Bronchial epithelial cell (primary cell): ENCODE measurements around the gene DEF6. TPM values are rescaled to one million over a fixed set of nuclear protein-coding genes. Genes with fewer than 3 reads are reported as not detected.

Source experiments
- DNase-seq: peaks from one replicate; pipeline ENCODE4 v3.0.0-alpha.2; 2010; ENCODE audit warnings: low read depth
- FAIRE-seq: peaks from 2 replicates; lab custom pipeline; 2011; peaks lifted over from hg19 to GRCh38; lab: Jason Lieb, UNC
- H3K27me3 ChIP-seq: 2 replicates; pipeline ENCODE4 v1.5.1; 2011; ENCODE audit warnings: low read length; ENCODE audit not compliant: control insufficient read depth, insufficient read depth
- H3K36me3 ChIP-seq: 2 replicates; pipeline ENCODE4 v1.5.1; 2011; ENCODE audit warnings: low read length; ENCODE audit not compliant: control insufficient read depth, insufficient read depth
- H3K4me3 ChIP-seq: 2 replicates; pipeline ENCODE4 v1.5.1; 2011; ENCODE audit warnings: mild to moderate bottlenecking, low read depth, low read length, control low read depth
- total RNA-seq: library from RNA; depleted of rRNA; stranded (reverse); fragments of >200 nt; gene quantifications from 2 replicates; pipeline ENCODE4 v1.2.1, GENCODE V29; 2014
- TF ChIP-seq, protein P1 (sequence below): IDR thresholded peaks from 2 replicates; pipeline ENCODE4 v1.5.1; 2011; ENCODE audit warnings: mild to moderate bottlenecking, moderate library complexity, low read length, control low read depth, inconsistent platforms; ENCODE audit not compliant: insufficient read depth, severe bottlenecking

DEF6 gene
- total RNA-seq, 1 donor from 2014 or later: 25.0 TPM

DNA sequence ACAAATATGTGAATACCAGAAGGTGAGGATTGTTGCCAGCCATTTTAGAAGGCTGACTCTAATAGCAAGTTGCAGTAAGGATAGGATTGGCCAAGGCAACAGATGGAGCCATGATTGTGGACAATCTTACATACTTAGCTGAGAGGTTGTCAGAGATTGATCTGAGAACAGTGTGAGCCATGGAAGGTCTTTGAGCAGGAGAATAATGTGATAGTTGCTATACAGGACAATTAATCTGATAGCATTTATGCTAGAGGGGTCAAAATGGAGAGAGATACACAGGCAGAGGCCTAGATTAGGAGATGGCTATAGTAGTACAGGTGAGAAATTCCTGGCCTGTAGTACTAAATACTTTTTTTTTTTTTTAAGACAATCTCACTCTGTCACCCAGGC is 68.6 kb downstream of the DEF6 start:
- TF ChIP-seq, protein P1, sequence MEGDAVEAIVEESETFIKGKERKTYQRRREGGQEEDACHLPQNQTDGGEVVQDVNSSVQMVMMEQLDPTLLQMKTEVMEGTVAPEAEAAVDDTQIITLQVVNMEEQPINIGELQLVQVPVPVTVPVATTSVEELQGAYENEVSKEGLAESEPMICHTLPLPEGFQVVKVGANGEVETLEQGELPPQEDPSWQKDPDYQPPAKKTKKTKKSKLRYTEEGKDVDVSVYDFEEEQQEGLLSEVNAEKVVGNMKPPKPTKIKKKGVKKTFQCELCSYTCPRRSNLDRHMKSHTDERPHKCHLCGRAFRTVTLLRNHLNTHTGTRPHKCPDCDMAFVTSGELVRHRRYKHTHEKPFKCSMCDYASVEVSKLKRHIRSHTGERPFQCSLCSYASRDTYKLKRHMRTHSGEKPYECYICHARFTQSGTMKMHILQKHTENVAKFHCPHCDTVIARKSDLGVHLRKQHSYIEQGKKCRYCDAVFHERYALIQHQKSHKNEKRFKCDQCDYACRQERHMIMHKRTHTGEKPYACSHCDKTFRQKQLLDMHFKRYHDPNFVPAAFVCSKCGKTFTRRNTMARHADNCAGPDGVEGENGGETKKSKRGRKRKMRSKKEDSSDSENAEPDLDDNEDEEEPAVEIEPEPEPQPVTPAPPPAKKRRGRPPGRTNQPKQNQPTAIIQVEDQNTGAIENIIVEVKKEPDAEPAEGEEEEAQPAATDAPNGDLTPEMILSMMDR: no peak
- FAIRE-seq (no peak), DNase-seq (no peak)
- H3K4me3 ChIP-seq: no peak overlapping the region
- no peaks in the 10 kb centered on the region for H3K27me3 ChIP-seq
- H3K36me3 ChIP-seq: peaks cover 1% of the 10 kb centered on the region

DNA sequence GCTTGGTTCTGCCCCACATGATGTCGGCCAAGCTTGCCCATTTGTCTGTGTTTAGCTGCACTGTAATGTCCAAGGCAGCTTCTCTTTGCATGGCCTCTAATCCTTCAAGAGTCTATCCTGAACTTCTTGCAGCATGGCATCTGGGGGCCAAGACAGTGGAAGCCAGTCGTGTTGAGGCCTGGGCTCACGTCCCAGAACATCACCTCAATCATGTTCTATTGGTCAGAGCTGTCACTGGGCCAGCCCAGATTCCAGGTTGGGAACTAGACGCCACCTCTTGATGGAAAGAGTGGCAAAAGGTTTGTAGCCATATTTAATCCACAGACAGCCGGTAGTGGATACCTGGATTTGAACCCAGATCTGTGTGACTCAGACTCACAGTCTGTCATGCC is 70.0 kb downstream of the DEF6 start:
- FAIRE-seq: no peak
- Histone ChIP-seq H3K36me3 (no peaks in the 10 kb centered on the region), H3K27me3 (no peaks in the 10 kb centered on the region), H3K4me3 (no peak overlapping the region)
- TF ChIP-seq, protein P1: no peak
- no peak for DNase-seq

DNA sequence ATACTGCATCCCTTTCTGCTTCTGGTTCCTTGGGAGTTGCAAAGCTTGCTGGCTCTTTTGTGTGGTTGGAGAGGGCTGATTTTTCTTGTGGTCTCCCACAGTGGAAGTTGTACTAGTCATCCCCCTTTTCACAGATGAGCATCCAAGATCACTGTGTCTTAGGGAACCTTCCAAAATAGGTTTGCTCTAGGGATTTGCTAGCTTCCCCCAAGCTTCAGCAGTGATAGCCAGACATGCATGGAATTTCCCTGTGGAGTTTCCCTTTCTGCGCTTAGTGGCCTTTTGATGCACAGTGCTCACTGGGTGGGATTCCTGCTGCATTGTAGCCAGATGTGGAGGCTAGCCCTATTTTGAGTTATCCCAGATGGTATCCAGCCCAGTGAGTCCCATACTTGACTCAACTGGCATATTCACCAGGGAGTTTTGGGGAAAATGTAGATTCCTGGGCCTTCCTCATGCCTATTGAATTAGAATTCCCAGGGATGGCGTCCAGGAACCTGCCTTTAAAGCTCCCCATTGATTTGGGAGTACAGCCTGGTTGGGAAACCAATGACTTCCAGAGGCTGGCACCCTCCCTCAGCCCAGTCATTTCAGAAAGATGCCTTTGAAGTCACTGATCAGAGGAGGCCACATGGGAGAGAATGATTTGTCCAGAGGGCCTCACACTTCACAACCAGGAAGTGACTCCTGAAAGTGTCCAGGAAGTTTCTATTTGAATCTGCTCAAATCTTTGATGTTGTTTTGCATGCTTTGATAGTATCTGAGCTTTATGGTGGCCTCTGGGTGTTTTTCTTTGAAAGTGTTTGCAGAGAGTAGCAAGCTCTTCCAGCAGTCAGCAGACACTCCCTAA is 70.6 kb downstream of the DEF6 start:
- TF ChIP-seq, protein P1: no peak
- no peaks in the 10 kb centered on the region for H3K36me3 ChIP-seq
- H3K27me3 ChIP-seq: no peaks in the 10 kb centered on the region
- H3K4me3 ChIP-seq: no peak overlapping the region
- FAIRE-seq: no peak
- peak; percentile 53 for DNase-seq

DNA sequence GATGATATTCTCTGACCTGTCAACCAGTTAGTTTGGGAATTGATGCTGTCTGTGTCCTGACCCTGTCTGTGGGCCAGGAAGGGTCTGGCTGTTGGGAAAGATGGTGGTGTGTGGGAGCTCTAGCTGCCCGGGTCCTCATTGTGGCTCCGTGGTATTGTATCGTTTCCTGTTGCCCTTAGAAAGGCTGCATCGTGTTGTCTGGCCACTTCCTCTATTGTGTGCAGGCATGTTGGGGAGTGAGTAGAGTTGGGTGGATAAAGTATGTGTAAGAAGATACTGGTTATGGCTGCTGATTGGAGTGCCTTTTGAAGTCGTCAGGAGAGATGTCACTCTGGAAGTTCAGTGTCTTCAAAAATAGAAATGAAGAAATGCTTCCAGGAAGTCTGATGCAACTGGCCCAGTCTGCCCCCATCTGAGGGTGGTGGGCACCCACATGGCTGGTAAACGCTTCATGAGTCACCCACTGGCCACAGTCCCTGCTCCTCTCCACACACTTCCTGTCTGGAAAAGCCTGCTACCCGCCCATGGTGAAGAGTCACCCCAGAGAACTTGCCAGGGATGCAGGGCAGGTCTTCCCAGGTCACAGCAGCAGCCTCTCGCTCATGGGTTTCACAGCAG is 72.6 kb downstream of the DEF6 start:
- no peaks in the 10 kb centered on the region for H3K36me3 ChIP-seq
- no peak overlapping the region for H3K4me3 ChIP-seq
- peak; percentile 97 for DNase-seq
- TF ChIP-seq, protein P1: no peak
- H3K27me3 ChIP-seq: no peaks in the 10 kb centered on the region
- FAIRE-seq: no peak

DNA sequence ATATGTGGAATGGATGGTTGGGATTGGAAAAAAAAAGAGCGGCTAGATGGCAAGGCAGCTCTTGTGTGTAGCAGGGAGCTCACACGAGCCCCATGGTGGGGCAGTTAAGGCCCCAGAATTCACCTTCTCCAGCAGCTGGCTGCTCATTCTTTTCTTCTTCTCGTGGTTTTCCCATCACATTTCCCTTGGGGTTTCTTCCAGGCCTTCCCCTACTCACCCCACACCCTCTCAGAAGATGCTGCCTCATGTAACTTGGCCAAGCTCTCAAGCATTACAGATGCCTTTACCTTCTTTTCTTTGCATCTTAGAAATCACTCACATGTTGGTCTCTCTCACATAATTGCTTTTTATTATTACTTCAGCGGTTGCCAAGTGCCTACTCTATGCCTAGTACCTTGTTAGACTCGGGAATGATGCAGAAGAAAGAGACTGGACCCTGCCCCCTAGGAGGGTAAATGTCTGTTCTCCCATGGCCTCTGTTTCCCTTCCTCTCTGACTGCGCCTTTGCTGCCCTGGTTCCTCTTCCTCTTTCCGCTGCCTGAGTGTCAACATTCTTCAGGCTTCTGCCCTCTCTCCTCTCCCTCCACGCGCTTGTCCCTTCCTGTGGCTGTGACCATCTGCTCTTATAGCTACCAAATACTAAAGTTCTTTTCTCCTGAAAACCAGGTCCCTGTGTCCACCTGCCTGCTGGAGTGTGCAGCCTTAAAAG is 73.3 kb downstream of the DEF6 start:
- no peaks in the 10 kb centered on the region for H3K27me3 ChIP-seq
- TF ChIP-seq, protein P1: no peak
- no peak overlapping the region for H3K4me3 ChIP-seq
- H3K36me3 ChIP-seq: no peaks in the 10 kb centered on the region
- DNase-seq: no peak
- FAIRE-seq: no peak

Other genes with a start within 250 kb of the DEF6 start
- gene TCP11, start 156.5 kb upstream of the DEF6 start, total RNA-seq: not detected in 2 replicates
- not detected in 2 replicates for gene SCUBE3, start 83.9 kb upstream of the DEF6 start, total RNA-seq
- 5.3 and 8.1 TPM in 2 replicates for gene ZNF76, start 38.1 kb upstream of the DEF6 start, total RNA-seq
- 10.3 and 16.9 TPM in 2 replicates for gene PPARD, start 44.7 kb downstream of the DEF6 start, total RNA-seq
- 41.5 and 46.3 TPM in 2 replicates for gene FANCE, start 154.5 kb downstream of the DEF6 start, total RNA-seq
- gene RPL10A, start 170.6 kb downstream of the DEF6 start, total RNA-seq: 1,892 and 2,665 TPM in 2 replicates
- 5.3 and 7.6 TPM in 2 replicates for gene TEAD3, start 199.3 kb downstream of the DEF6 start, total RNA-seq
- gene TULP1, start 215.1 kb downstream of the DEF6 start, total RNA-seq: under 0.01 TPM in 1 of 2 replicates, not detected in the other